Lung (tissue), 12 donors: ENCODE measurements around the gene FYN. TPM values are rescaled to one million over a fixed set of nuclear protein-coding genes. Genes with fewer than 3 reads are reported as not detected.
A peak's percentile ranks its signal among the peaks of the same experiment; 100 is the strongest.

Source experiments
- ATAC-seq: fragments of 200-7000 bp; cut with Tn5 transposase; one replicate; pipeline ENCODE4 v1.9.1; 2020; ENCODE audit warnings: moderate number of reproducible peaks; ENCODE audit not compliant: insufficient read depth, low FRiP score
- DNase-seq, 3 donors: peaks; one replicate each; pipeline ENCODE4 v3.0.0-alpha.2; 2013 to 2017
- H3K27ac ChIP-seq, 2 donors: one replicate each; pipeline ENCODE4 v1.5.1; 2013; ENCODE audit warnings: mild to moderate bottlenecking in 2 of 2, moderate library complexity in 2 of 2, control low read depth in 1 of 2, inconsistent platforms in 1 of 2, low read depth in 1 of 2, low read length in 1 of 2
- H3K27me3 ChIP-seq, 3 donors: one replicate each; pipeline ENCODE4 v1.5.1; 2013; ENCODE audit warnings: low read length in 2 of 3; ENCODE audit not compliant: control insufficient read depth in 3 of 3, insufficient read depth in 3 of 3
- H3K36me3 ChIP-seq, 4 donors: one replicate each; pipeline ENCODE4 v1.5.1; 2013; ENCODE audit warnings: low read length in 4 of 4, mild to moderate bottlenecking in 1 of 4, moderate library complexity in 1 of 4; ENCODE audit not compliant: control insufficient read depth in 4 of 4, insufficient read depth in 4 of 4
- H3K4me1 ChIP-seq, 5 donors: one replicate each; pipeline ENCODE4 v1.5.1; 2013; ENCODE audit warnings: low read length in 5 of 5, mild to moderate bottlenecking in 2 of 5, moderate library complexity in 1 of 5; ENCODE audit not compliant: control insufficient read depth in 5 of 5, insufficient read depth in 5 of 5
- H3K4me3 ChIP-seq: one replicate; pipeline ENCODE4 v1.5.1; 2013; ENCODE audit warnings: mild to moderate bottlenecking, control low read depth, moderate library complexity
- H3K9ac ChIP-seq, 2 donors: one replicate each; pipeline ENCODE4 v1.5.1; 2013; ENCODE audit warnings: low read length in 2 of 2, control low read depth in 1 of 2; ENCODE audit not compliant: insufficient read depth in 1 of 2
- H3K9me3 ChIP-seq, 4 donors: one replicate each; pipeline ENCODE4 v1.5.1; 2013; ENCODE audit warnings: low read length in 3 of 4, mild to moderate bottlenecking in 1 of 4, moderate library complexity in 1 of 4; ENCODE audit not compliant: control insufficient read depth in 4 of 4, insufficient read depth in 3 of 4
- CTCF ChIP-seq: IDR thresholded peaks from 2 replicates; pipeline ENCODE4 v1.5.1; 2012; ENCODE audit warnings: mild to moderate bottlenecking; ENCODE audit errors: control extremely low read depth, extremely low read depth
- WGBS, 2 donors: extraction: QIAGEN DNeasy Blood & Tissue Kit; methylation state at CpG; one replicate each; pipeline ENCODE4 v1.1.7; 2013; 5-methylcytosine and 5-hydroxymethylcytosine counted together
- polyA plus RNA-seq, 2 donors: library from polyadenylated mRNA; stranded (reverse); fragments of 200-250 nt; gene quantifications; one replicate each; pipeline ENCODE4 v1.2.1, GENCODE V29; 2013
- total RNA-seq, 2 donors: library from RNA; depleted of rRNA in 1 of 2; stranded (reverse); fragments of >200 nt in 1 of 2; gene quantifications; one replicate each; pipeline ENCODE4 v1.2.1, GENCODE V29; 2014 to 2021
- donor health status: control.
- donor health status: control.
- donor health status: Bipolar disorder and iron deficiency.
- donor health status: healthy.
- donor health status: DM: yes; HTN: yes; CAD: no.

Gene FYN
- total and polyA plus RNA-seq, 4 donors = 27.3 to 157 (median 71.0) TPM

- Histone ChIP-seq H3K9me3 (no peaks in the 10 kb centered on the region), H3K4me3 (no peak overlapping the region), H3K27me3 (no peaks in the 10 kb centered on the region), H3K9ac (no peak overlapping the region), H3K4me1 (peaks cover 0 to 18% (median 13%) of the 10 kb centered on the region in 5 donors), H3K36me3 (peaks cover 0 to 8% (median 3%) of the 10 kb centered on the region in 4 donors), H3K27ac (peak overlapping the region in 1 of 2 donors; percentile 60)
- ATAC-seq (no peak), DNase-seq (no peak)
- no peak for TF ChIP-seq CTCF
- 93% methylated on average over 4 of the region's 4 CpGs for WGBS, 2 donors
Observed at GRCh38 chr6:111825439-111826086, 47.7 kb downstream of the FYN start.

DNA sequence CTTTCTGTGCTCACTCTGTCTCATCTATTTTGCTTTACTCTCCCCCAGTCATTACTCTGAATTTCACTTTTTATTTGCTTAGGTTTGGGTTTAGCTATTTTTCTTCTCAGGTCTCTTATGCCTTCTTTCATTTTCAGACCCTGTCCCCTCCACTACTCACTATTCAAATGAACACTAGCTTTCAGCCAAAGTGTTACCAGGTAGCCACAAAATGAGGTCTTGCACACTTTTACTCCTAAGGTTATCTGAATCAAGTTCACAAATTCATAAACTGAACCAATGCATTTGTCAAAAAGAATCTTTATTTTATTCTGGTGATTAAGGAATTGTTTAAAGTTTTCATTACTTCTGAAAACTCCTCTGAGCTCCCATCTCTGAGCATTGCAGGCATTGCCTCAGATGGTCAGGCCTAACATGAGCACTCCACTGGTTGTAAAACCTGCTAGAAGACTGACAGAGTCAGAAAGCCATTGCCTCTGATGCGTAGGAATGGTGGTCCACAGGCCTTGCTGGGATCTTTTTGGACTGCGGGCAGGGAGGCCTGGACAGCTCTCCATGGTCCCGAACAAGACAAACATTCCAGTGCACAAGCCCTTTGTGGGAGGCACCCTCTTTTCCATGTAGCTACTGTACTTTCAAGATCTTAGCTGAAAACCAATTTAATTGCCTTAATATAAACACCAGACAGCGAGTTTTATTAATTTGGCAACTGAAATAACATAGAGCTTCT lies 48.5 kb downstream of the FYN start:
- H3K9ac ChIP-seq = no peak overlapping the region
- no peak for TF ChIP-seq CTCF
- DNase-seq (no peak), ATAC-seq (no peak)
- H3K27ac ChIP-seq = peak overlapping the region in 1 of 2 donors; percentile 51
- H3K27me3 ChIP-seq = no peaks in the 10 kb centered on the region
- H3K36me3 ChIP-seq = peaks cover 0 to 5% (median 2%) of the 10 kb centered on the region in 4 donors
- H3K4me3 ChIP-seq = no peak overlapping the region
- H3K4me1 ChIP-seq = peaks cover 0 to 18% (median 13%) of the 10 kb centered on the region in 5 donors
- 68 to 79% methylated on average over 4 of the region's 4 CpGs for WGBS, 2 donors
- no peaks in the 10 kb centered on the region for H3K9me3 ChIP-seq

- H3K4me1 ChIP-seq = peaks cover 0 to 18% (median 12%) of the 10 kb centered on the region in 5 donors
- ATAC-seq (no peak), DNase-seq (peak in 2 of 3 donors; percentile 65 to 75)
- H3K9ac ChIP-seq = peak overlapping the region in 1 of 2 donors; percentile 59
- TF ChIP-seq CTCF = no peak
- no peak overlapping the region for H3K4me3 ChIP-seq
- H3K36me3 ChIP-seq = peaks cover 0 to 5% (median 2%) of the 10 kb centered on the region in 4 donors
- peak overlapping the region in 1 of 2 donors; percentile 29 for H3K27ac ChIP-seq
- no peaks in the 10 kb centered on the region for H3K27me3 ChIP-seq
- H3K9me3 ChIP-seq = no peaks in the 10 kb centered on the region
- WGBS, 2 donors = 39 to 47% methylated on average over 4 of the region's 4 CpGs
Observed at GRCh38 chr6:111823831-111824607, 49.2 kb downstream of the FYN start.
